ENCODE data around the gene AGAP1. TPM values are rescaled to one million over a fixed set of nuclear protein-coding genes. Genes with fewer than 3 reads are reported as not detected.

AGAP1 gene
- polyA plus RNA-seq, 1 experiment: 12.4 TPM

DNA sequence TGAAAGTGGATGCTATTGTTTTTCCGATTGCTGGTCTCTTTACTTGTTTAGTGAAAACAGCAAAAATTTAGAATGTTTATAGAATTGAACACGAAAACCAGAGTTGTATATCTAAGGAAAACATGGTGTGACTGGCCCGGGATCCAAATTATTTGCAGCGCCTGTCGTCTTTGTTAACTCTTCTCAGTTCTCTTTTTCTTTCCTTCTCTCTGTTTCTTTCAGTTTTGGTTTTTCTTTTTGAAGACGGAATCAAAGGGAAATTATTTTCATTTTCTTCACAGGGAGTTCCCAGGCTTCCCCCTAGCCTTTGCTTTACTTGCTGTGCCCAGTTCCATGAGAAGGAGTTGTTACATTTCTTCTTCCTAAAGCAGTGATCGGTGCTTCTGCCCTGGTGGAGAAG lies 76.0 kb downstream of the AGAP1 start:
- ChIA-PET POLR2A (no interaction called here), CTCF (no interaction called here)
- DNase-seq (ENCODE audit: low read depth, low spot score): no peak
- Histone ChIP-seq H3K4me3 (ENCODE audit: low read depth, low read length) (no peak overlapping the region), H3K27me3 (ENCODE audit: control insufficient read depth, insufficient read depth, low read length) (no peaks in the 10 kb centered on the region), H3K9me3 (ENCODE audit: control insufficient read depth, insufficient read depth, low read length) (peaks cover 12% of the 10 kb centered on the region), H3K27ac (ENCODE audit: low read depth, low read length) (no peak overlapping the region)
- TF ChIP-seq, protein P1, sequence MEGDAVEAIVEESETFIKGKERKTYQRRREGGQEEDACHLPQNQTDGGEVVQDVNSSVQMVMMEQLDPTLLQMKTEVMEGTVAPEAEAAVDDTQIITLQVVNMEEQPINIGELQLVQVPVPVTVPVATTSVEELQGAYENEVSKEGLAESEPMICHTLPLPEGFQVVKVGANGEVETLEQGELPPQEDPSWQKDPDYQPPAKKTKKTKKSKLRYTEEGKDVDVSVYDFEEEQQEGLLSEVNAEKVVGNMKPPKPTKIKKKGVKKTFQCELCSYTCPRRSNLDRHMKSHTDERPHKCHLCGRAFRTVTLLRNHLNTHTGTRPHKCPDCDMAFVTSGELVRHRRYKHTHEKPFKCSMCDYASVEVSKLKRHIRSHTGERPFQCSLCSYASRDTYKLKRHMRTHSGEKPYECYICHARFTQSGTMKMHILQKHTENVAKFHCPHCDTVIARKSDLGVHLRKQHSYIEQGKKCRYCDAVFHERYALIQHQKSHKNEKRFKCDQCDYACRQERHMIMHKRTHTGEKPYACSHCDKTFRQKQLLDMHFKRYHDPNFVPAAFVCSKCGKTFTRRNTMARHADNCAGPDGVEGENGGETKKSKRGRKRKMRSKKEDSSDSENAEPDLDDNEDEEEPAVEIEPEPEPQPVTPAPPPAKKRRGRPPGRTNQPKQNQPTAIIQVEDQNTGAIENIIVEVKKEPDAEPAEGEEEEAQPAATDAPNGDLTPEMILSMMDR (IDR thresholded peaks at IDR 0.05; ENCODE audit: low read depth, low read length): no peak

DNA sequence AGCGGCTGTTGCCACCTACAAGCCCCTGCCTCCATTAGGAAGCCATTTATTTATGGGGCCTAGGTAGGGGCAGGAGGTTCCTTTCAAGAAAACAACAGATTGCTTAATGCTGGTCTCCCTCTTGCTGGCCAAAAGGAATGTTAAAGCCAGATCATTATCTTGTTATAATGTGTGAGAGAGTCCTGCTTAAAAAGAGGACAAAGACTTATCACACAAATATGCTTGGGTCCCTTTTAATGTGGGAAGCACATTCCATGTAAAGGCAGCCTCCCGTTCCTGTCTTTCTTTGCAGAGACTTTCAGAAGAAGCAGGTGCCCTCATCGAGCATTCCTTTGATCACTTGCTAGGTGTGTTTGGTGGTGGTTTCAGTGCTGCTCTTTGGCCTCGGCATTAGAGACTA lies 76.4 kb downstream of the AGAP1 start:
- H3K9me3 ChIP-seq (ENCODE audit: control insufficient read depth, insufficient read depth, low read length): peaks cover 12% of the 10 kb centered on the region
- ChIA-PET POLR2A (no interaction called here), CTCF (no interaction called here)
- no peaks in the 10 kb centered on the region for H3K27me3 ChIP-seq (ENCODE audit: control insufficient read depth, insufficient read depth, low read length)
- TF ChIP-seq, protein P1 (IDR thresholded peaks at IDR 0.05; ENCODE audit: low read depth, low read length): no peak
- no peak for DNase-seq (ENCODE audit: low read depth, low spot score)
- no peak overlapping the region for H3K4me3 ChIP-seq (ENCODE audit: low read depth, low read length)
- H3K27ac ChIP-seq (ENCODE audit: low read depth, low read length): no peak overlapping the region

DNA sequence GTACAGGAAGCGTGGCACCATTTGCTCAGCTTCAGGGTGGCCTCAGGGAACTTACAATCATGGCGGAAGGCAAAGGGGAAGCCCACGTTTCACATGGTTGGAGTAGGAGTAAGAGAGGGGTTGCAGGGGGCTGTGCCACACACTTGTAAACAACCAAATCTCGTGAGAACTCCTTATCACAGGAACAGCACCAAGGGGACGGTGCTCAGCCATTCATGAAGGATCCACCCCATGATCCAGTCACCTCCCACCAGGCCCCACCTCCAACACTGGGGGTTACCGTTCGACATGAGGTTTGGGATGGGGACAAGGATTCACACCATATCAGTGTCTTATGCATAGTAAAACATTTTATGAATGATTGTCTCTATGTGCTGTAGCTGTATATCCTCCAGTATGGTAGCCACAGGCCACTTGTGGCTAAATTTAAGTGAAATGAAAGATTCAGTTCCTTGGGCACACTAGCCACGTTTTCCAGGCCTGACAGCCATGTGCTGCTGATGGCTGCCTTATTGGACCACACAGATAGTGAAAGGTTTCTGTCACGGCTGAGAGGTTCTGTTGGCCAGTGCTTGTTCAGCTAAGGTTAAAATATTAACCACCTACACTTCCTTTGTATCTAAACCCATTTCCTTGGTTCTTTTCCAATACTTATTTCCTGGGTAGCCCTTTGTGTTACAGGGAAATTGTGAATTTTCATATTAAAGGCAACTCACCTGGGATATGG lies 77.3 kb downstream of the AGAP1 start:
- DNase-seq (ENCODE audit: low read depth, low spot score): no peak
- ChIA-PET CTCF (interaction anchor here (1.3 kb wide), 1 partner anchor 23 kb away, joined by 4 read pairs; no protein-coding TSS in a partner anchor), POLR2A (no interaction called here)
- H3K4me3 ChIP-seq (ENCODE audit: low read depth, low read length): no peak overlapping the region
- H3K27me3 ChIP-seq (ENCODE audit: control insufficient read depth, insufficient read depth, low read length): no peaks in the 10 kb centered on the region
- TF ChIP-seq, protein P1 (IDR thresholded peaks at IDR 0.05; ENCODE audit: low read depth, low read length): no peak
- H3K27ac ChIP-seq (ENCODE audit: low read depth, low read length): no peak overlapping the region
- H3K9me3 ChIP-seq (ENCODE audit: control insufficient read depth, insufficient read depth, low read length): peaks cover 12% of the 10 kb centered on the region

DNA sequence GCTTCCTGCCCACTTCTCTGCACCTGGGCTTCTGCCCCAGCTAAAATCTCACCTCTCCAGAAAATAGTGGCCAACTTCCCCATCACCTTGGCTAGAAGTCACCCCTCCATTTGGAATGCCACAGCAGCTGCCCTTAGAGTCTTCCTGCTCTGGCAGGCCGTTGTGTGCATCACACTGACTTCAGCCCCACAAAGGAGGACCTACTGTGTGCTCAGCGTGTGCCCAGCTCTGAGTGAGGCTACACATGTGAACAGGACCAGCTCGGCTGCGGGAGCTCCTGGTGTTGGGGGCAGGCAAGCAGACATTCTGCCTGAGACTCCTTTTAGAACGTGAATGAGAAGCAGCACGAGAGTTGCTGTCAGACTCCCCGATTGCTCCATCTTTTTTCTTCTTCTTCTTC lies 78.7 kb downstream of the AGAP1 start:
- H3K4me3 ChIP-seq (ENCODE audit: low read depth, low read length): no peak overlapping the region
- peaks cover 12% of the 10 kb centered on the region for H3K9me3 ChIP-seq (ENCODE audit: control insufficient read depth, insufficient read depth, low read length)
- no peak overlapping the region for H3K27ac ChIP-seq (ENCODE audit: low read depth, low read length)
- TF ChIP-seq, protein P1 (IDR thresholded peaks at IDR 0.05; ENCODE audit: low read depth, low read length): no peak
- POLR2A ChIA-PET: interaction anchor here (0.5 kb wide), 1 partner anchor 8 kb away, joined by 4 read pairs; no protein-coding TSS in a partner anchor
- no peaks in the 10 kb centered on the region for H3K27me3 ChIP-seq (ENCODE audit: control insufficient read depth, insufficient read depth, low read length)
- DNase-seq (ENCODE audit: low read depth, low spot score): no peak
- CTCF ChIA-PET: interaction anchor here (0.7 to 1.3 kb wide), 2 partner anchors 10 to 21 kb away, joined by 4 to 5 read pairs; no protein-coding TSS in a partner anchor

All from AG04450 (cell line).